ENCODE measurements around the gene MYRIP. TPM values are rescaled to one million over a fixed set of nuclear protein-coding genes. Genes with fewer than 3 reads are reported as not detected.

Gene MYRIP
- total RNA-seq, 1 donor from 2014 or later: 12.7 TPM

GRCh38 chr3:40178012-40178594, 368.7 kb downstream of the MYRIP start:
- no peak for DNase-seq (ENCODE audit: low spot score in 2 of 2)
- no peaks in the 10 kb centered on the region for H3K27me3 ChIP-seq
- no peak overlapping the region for H3K27ac ChIP-seq
- intact Hi-C loops (cut with DNase I): loop anchor here (2.0 kb wide), 1 partner anchor 453 kb away; no protein-coding TSS in a partner anchor
- no peaks in the 10 kb centered on the region for H3K9me3 ChIP-seq
- TF ChIP-seq CTCF (IDR thresholded peaks at IDR 0.05): no peak
- no peaks in the 10 kb centered on the region for H3K36me3 ChIP-seq
- peaks cover 0 to 3% of the 10 kb centered on the region in 2 donors for H3K4me1 ChIP-seq
- H3K4me3 ChIP-seq: no peak overlapping the region

- Histone ChIP-seq H3K4me3 (no peak overlapping the region), H3K27ac (no peak overlapping the region), H3K36me3 (no peaks in the 10 kb centered on the region), H3K27me3 (no peaks in the 10 kb centered on the region), H3K9me3 (no peaks in the 10 kb centered on the region), H3K4me1 (peaks cover 0 to 3% of the 10 kb centered on the region in 2 donors)
- peak; percentile 57 to 86 (median 63) for TF ChIP-seq CTCF (IDR thresholded peaks at IDR 0.05)
- DNase-seq (ENCODE audit: low spot score in 2 of 2): peak in 1 of 2 donors; percentile 73
- intact Hi-C loops (cut with DNase I): loop anchor here (1.0 to 2.0 kb wide), 2 partner anchors 454 to 472 kb away; no protein-coding TSS in a partner anchor
Measured at GRCh38 chr3:40179016-40179415, 369.6 kb downstream of the MYRIP start.

GRCh38 chr3:40181182-40181581, 371.8 kb downstream of the MYRIP start:
- intact Hi-C loops (cut with DNase I): no loop called here
- no peak for TF ChIP-seq CTCF (IDR thresholded peaks at IDR 0.05)
- DNase-seq (ENCODE audit: low spot score in 2 of 2): no peak

GRCh38 chr3:40185029-40185695, 375.8 kb downstream of the MYRIP start:
- Histone ChIP-seq H3K4me1 (no peaks in the 10 kb centered on the region), H3K27ac (no peak overlapping the region), H3K4me3 (no peak overlapping the region), H3K36me3 (no peaks in the 10 kb centered on the region), H3K27me3 (no peaks in the 10 kb centered on the region), H3K9me3 (no peaks in the 10 kb centered on the region)
- no peak for DNase-seq (ENCODE audit: low spot score in 2 of 2)
- intact Hi-C loops (cut with DNase I): no loop called here
- no peak for TF ChIP-seq CTCF (IDR thresholded peaks at IDR 0.05)

More at GRCh38 chr3:40181182-40181581, 371.8 kb downstream of the MYRIP start:
- H3K4me1 ChIP-seq: peaks cover 0 to 3% of the 10 kb centered on the region in 2 donors
- H3K27ac ChIP-seq: no peak overlapping the region
- no peaks in the 10 kb centered on the region for H3K36me3 ChIP-seq
- H3K9me3 ChIP-seq: no peaks in the 10 kb centered on the region
- H3K27me3 ChIP-seq: no peaks in the 10 kb centered on the region
- no peak overlapping the region for H3K4me3 ChIP-seq

GRCh38 chr3:40186508-40186907, 377.1 kb downstream of the MYRIP start:
- intact Hi-C loops (cut with DNase I): no loop called here
- no peaks in the 10 kb centered on the region for H3K4me1 ChIP-seq
- TF ChIP-seq CTCF (IDR thresholded peaks at IDR 0.05): no peak
- H3K9me3 ChIP-seq: no peaks in the 10 kb centered on the region
- DNase-seq (ENCODE audit: low spot score in 2 of 2): no peak
- H3K4me3 ChIP-seq: no peak overlapping the region
- no peak overlapping the region for H3K27ac ChIP-seq
- H3K27me3 ChIP-seq: no peaks in the 10 kb centered on the region
- no peaks in the 10 kb centered on the region for H3K36me3 ChIP-seq

All from ascending aorta (tissue), 2 donors.